Neural cell (in vitro differentiated cells): ENCODE data around the gene NEK6. TPM values are rescaled to one million over a fixed set of nuclear protein-coding genes. Genes with fewer than 3 reads are reported as not detected.
"Not testable (repeated sequence)": the region's sequence is repeated elsewhere in the genome, so short reads cannot be mapped to it uniquely, and the experiment has no call there.

ENCODE experiments used
- H2AFZ ChIP-seq: fragments of 200-600, 300-800 bp; sonication (generic), shearing (Covaris generic); 2 replicates; pipeline ENCODE4 v1.6.0; 2014; ENCODE audit warnings: low read depth, mild to moderate bottlenecking, antibody characterized with exemption, low read length, moderate library complexity
- H3F3A ChIP-seq: fragments of 200-600 bp; shearing (Covaris generic); 2 replicates; pipeline ENCODE4 v1.6.1; 2016; ENCODE audit warnings: mild to moderate bottlenecking, moderate library complexity, mixed read lengths, antibody characterized with exemption, low read length; ENCODE audit not compliant: insufficient read depth, poor library complexity, severe bottlenecking
- H3K27ac ChIP-seq: fragments of 200-600, 300-800 bp; sonication (generic), shearing (Covaris generic); 2 replicates; pipeline ENCODE4 v1.5.1; 2014; ENCODE audit warnings: mild to moderate bottlenecking, low read length, moderate library complexity
- H3K27me3 ChIP-seq: fragments of 300-800, 200-600 bp; sonication (generic), shearing (Covaris generic); 2 replicates; pipeline ENCODE4 v1.6.0; 2014; ENCODE audit warnings: mild to moderate bottlenecking, low read depth, low read length, moderate library complexity; ENCODE audit not compliant: insufficient read depth
- H3K36me3 ChIP-seq: fragments of 300-800, 200-600 bp; sonication (generic), shearing (Covaris generic); 2 replicates; pipeline ENCODE4 v1.5.1; 2014; ENCODE audit warnings: mild to moderate bottlenecking, antibody characterized with exemption, low read length, moderate library complexity; ENCODE audit not compliant: insufficient read depth
- H3K4me2 ChIP-seq: fragments of 300-800, 200-600 bp; sonication (generic), shearing (Covaris generic); 2 replicates; pipeline ENCODE4 v1.6.0; 2014; ENCODE audit warnings: mild to moderate bottlenecking, low read length
- H3K4me3 ChIP-seq: fragments of 300-800, 200-600 bp; sonication (generic), shearing (Covaris generic); 2 replicates; pipeline ENCODE4 v1.5.1; 2014; ENCODE audit warnings: mild to moderate bottlenecking, low read length, moderate library complexity
- H3K79me2 ChIP-seq: fragments of 200-600 bp; shearing (Covaris generic); replicated peaks from 2 replicates; pipeline ENCODE4 v1.6.0; 2014; ENCODE audit warnings: mild to moderate bottlenecking, low read length, moderate library complexity; ENCODE audit not compliant: insufficient read depth
- H3K9ac ChIP-seq: fragments of 300-800, 200-600 bp; sonication (generic), shearing (Covaris generic); 2 replicates; pipeline ENCODE4 v1.6.1; 2016; ENCODE audit warnings: mild to moderate bottlenecking, low read length, mixed read lengths
- H3K9me2 ChIP-seq: fragments of 200-600 bp; shearing (Covaris generic); 2 replicates; pipeline ENCODE4 v1.6.1; 2016; ENCODE audit warnings: mild to moderate bottlenecking, low read length, mixed read lengths; ENCODE audit not compliant: insufficient read depth
- H3K9me3 ChIP-seq: fragments of 200-600, 300-800 bp; sonication (generic), shearing (Covaris generic); 2 replicates; pipeline ENCODE4 v1.6.1; 2016; ENCODE audit warnings: mild to moderate bottlenecking, mixed run types, low read length, moderate library complexity, mixed read lengths
- H4K20me1 ChIP-seq: fragments of 200-600 bp; shearing (Covaris generic); 2 replicates; pipeline ENCODE4 v1.6.1; 2016; ENCODE audit warnings: mild to moderate bottlenecking, mixed run types; ENCODE audit not compliant: insufficient read depth
- CTCF ChIP-seq: fragments of 450-650 bp; IDR thresholded peaks from 2 replicates; pipeline ENCODE4 v1.5.1; 2014; ENCODE audit warnings: antibody characterized with exemption, mild to moderate bottlenecking, moderate library complexity; ENCODE audit not compliant: poor library complexity, severe bottlenecking
- EP300 ChIP-seq: fragments of 450-650 bp; conservative IDR thresholded peaks from 2 replicates; pipeline ENCODE4 v1.6.1; 2014; ENCODE audit warnings: antibody characterized with exemption, mild to moderate bottlenecking, moderate library complexity; ENCODE audit not compliant: poor library complexity, severe bottlenecking
- EZH2 ChIP-seq: fragments of 200-600, 300-800 bp; shearing (Covaris generic), sonication (generic); IDR thresholded peaks from 2 replicates; pipeline ENCODE4 v1.6.1; 2014; ENCODE audit warnings: antibody characterized with exemption, low read length, borderline replicate concordance, mild to moderate bottlenecking; ENCODE audit not compliant: insufficient read depth, poor library complexity, severe bottlenecking
- MXI1 ChIP-seq: fragments of 450-650 bp; conservative IDR thresholded peaks from 2 replicates; pipeline ENCODE4 v1.6.1; 2014; ENCODE audit warnings: antibody characterized with exemption, mild to moderate bottlenecking; ENCODE audit not compliant: poor library complexity, severe bottlenecking
- POLR2AphosphoS5 ChIP-seq: IDR thresholded peaks from 2 replicates; pipeline ENCODE4 v1.6.1; 2012
- RAD21 ChIP-seq: fragments of 450-650 bp; conservative IDR thresholded peaks from 2 replicates; pipeline ENCODE4 v1.6.1; 2014; ENCODE audit warnings: antibody characterized with exemption, mild to moderate bottlenecking, moderate library complexity
- SMC3 ChIP-seq: fragments of 450-650 bp; conservative IDR thresholded peaks from 2 replicates; pipeline ENCODE4 v1.6.1; 2014; ENCODE audit warnings: antibody characterized with exemption, mild to moderate bottlenecking, moderate library complexity; ENCODE audit not compliant: poor library complexity
- TAF1 ChIP-seq: IDR thresholded peaks from 2 replicates; pipeline ENCODE4 v1.6.1; 2012; ENCODE audit warnings: low read depth
- polyA plus RNA-seq: library from polyadenylated mRNA; depleted of rRNA; stranded (reverse); fragments of >200 nt; gene quantifications from 2 replicates; pipeline ENCODE4 v1.2.3, GENCODE V29; 2014
- TF ChIP-seq, protein P1 (sequence below): IDR thresholded peaks from 2 replicates; pipeline ENCODE4 v1.6.1; 2012; ENCODE audit warnings: borderline replicate concordance

NEK6 gene
- polyA plus RNA-seq, 1 donor from 2014 or later = 4.6 TPM

DNA sequence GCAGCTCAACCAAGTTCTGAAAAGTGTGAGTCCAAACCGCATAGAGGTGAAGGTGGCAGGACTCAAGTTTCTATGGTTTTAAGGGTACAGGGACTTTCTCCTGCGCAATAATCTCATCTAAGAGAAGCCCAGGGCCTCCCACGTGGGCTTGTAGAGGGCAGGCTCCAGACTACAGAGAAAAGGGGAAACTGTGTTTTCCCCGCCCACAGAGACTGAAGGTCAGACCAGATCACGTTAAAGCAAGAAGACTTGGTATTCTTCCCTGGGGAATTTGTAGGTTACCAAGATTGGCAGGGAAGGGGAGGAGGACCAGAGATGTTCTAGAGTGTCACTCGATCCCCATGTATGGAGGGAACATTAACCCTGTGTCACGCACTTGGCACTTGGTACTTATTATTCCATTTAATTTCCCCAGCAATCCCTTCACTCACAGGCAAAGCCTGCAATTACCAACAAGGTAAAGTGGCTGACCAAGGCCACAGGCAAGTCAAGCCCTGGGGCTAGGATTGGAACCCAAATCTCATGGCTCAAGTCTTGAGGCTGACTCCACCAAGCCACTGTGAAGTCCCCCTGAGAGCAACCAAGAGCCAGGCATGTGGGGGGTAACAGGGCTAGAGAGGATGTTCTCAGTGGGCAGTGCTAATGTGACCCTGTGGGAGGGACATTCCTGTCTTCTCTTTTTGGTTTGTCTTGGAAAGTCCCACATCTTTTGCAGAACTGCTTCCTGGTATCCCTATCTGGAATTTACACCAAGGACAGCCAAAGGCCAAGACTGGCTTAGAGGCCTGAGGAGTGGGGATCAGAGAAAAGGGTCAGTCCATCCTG lies 18.3 kb upstream of the NEK6 start:
- no peak overlapping the region for H3K4me3 ChIP-seq
- H3K4me2 ChIP-seq = no peak overlapping the region
- no peak overlapping the region for H2AFZ ChIP-seq
- no peak overlapping the region for H3K9ac ChIP-seq
- H4K20me1 ChIP-seq = no peaks in the 10 kb centered on the region
- no peaks in the 10 kb centered on the region for H3K79me2 ChIP-seq
- no peaks in the 10 kb centered on the region for H3K9me3 ChIP-seq
- H3K27ac ChIP-seq = no peak overlapping the region
- no peaks in the 10 kb centered on the region for H3K36me3 ChIP-seq
- TF ChIP-seq TAF1 (no peak), EP300 (no peak), MXI1 (no peak), CTCF (no peak), SMC3 (no peak), POLR2AphosphoS5 (no peak), EZH2 (no peak), RAD21 (no peak)
- TF ChIP-seq, protein P1, sequence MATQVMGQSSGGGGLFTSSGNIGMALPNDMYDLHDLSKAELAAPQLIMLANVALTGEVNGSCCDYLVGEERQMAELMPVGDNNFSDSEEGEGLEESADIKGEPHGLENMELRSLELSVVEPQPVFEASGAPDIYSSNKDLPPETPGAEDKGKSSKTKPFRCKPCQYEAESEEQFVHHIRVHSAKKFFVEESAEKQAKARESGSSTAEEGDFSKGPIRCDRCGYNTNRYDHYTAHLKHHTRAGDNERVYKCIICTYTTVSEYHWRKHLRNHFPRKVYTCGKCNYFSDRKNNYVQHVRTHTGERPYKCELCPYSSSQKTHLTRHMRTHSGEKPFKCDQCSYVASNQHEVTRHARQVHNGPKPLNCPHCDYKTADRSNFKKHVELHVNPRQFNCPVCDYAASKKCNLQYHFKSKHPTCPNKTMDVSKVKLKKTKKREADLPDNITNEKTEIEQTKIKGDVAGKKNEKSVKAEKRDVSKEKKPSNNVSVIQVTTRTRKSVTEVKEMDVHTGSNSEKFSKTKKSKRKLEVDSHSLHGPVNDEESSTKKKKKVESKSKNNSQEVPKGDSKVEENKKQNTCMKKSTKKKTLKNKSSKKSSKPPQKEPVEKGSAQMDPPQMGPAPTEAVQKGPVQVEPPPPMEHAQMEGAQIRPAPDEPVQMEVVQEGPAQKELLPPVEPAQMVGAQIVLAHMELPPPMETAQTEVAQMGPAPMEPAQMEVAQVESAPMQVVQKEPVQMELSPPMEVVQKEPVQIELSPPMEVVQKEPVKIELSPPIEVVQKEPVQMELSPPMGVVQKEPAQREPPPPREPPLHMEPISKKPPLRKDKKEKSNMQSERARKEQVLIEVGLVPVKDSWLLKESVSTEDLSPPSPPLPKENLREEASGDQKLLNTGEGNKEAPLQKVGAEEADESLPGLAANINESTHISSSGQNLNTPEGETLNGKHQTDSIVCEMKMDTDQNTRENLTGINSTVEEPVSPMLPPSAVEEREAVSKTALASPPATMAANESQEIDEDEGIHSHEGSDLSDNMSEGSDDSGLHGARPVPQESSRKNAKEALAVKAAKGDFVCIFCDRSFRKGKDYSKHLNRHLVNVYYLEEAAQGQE = no peak
- no peaks in the 10 kb centered on the region for H3F3A ChIP-seq
- H3K27me3 ChIP-seq = no peaks in the 10 kb centered on the region
- no peaks in the 10 kb centered on the region for H3K9me2 ChIP-seq

GRCh38 chr9:124242331-124243194 lies 15.2 kb upstream of the NEK6 start:
- Histone ChIP-seq H3K9ac (no peak overlapping the region), H3K27me3 (no peaks in the 10 kb centered on the region), H3K27ac (no peak overlapping the region), H3K4me3 (no peak overlapping the region), H3K4me2 (no peak overlapping the region), H3K36me3 (no peaks in the 10 kb centered on the region), H3K9me3 (no peaks in the 10 kb centered on the region), H3F3A (no peaks in the 10 kb centered on the region), H4K20me1 (no peaks in the 10 kb centered on the region), H2AFZ (no peak overlapping the region), H3K9me2 (no peaks in the 10 kb centered on the region), H3K79me2 (no peaks in the 10 kb centered on the region)
- no peak for TF ChIP-seq SMC3
- no peak for TF ChIP-seq RAD21
- no peak for TF ChIP-seq CTCF
- TF ChIP-seq EZH2 = no peak
- TF ChIP-seq TAF1 = no peak
- no peak for TF ChIP-seq POLR2AphosphoS5
- no peak for TF ChIP-seq EP300
- TF ChIP-seq, protein P1 = no peak
- TF ChIP-seq MXI1 = no peak

DNA sequence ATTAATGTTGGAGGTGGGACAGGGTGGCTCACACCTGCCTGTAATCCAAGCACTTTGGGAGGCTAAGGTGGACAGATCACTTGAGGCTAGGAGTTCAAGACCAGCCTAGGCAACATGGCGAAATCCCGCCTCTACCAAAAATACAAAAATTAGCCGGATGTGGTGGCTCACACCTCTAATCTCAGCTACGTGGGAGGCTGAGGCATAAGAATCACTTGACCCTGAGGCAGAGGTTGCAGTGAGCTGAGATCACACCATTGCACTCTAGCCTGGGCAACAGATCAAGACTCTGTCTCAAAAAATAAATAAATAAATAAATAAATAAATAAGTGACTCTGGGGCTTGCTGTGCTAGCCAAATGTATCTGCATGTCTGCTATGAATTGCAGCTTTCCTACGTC lies 10.4 kb upstream of the NEK6 start:
- H3K9me3 ChIP-seq, H2AFZ ChIP-seq, H3K4me2 ChIP-seq, H3K4me3 ChIP-seq, H3K27ac ChIP-seq, H3F3A ChIP-seq, H3K9ac ChIP-seq, H3K9me2 ChIP-seq, H3K36me3 ChIP-seq, H3K79me2 ChIP-seq, H4K20me1 ChIP-seq, H3K27me3 ChIP-seq: not testable (repeated sequence)
